ENCODE results near the gene TMEM114. TPM values are rescaled to one million over a fixed set of nuclear protein-coding genes. Genes with fewer than 3 reads are reported as not detected.

Gene TMEM114
- polyA plus RNA-seq, 1 donor from 2014 or later: 0.62 TPM

DNA sequence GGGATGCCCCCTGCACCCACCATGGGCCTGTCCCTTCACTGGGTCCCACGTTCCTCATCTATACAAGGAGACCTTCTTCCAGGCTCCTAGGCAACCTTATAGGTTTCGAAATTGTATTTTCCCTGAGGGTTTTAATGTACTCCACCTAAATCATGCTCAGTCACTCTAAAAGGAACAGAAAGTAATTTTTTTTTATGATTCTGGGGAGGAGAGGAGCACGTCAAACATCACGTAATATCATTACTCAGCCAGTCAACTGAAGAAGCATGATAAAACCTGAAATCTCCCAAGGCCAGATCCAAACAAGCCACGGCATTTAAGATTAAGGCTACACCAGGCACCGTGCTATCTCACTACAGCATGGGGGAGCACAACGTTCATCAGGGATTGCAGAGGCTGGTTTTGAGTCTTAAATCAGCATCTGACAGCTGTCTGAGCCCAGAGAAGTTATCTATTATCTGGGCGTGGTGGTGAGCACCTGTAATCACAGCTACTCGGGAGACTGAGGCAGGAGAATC is 3.9 kb upstream of the TMEM114 start:
- Histone ChIP-seq H3K79me2 (replicated peaks; ENCODE audit: insufficient read depth, low read length) (no peaks in the 10 kb centered on the region), H3K36me3 (ENCODE audit: insufficient read depth, low read length) (no peaks in the 10 kb centered on the region), H2AFZ (ENCODE audit: low read depth, low read length) (no peak overlapping the region), H3K9ac (ENCODE audit: low read length) (no peak overlapping the region), H3K27me3 (ENCODE audit: insufficient read depth, low read depth, low read length) (peaks cover 23% of the 10 kb centered on the region), H3K9me3 (ENCODE audit: low read length) (no peaks in the 10 kb centered on the region), H4K20me1 (ENCODE audit: insufficient read depth) (no peaks in the 10 kb centered on the region), H3K4me3 (ENCODE audit: low read length) (no peak overlapping the region), H3K4me2 (ENCODE audit: low read length) (no peak overlapping the region), H3K9me2 (ENCODE audit: insufficient read depth, low read length) (no peaks in the 10 kb centered on the region), H3K27ac (ENCODE audit: low read length) (no peak overlapping the region), H3F3A (ENCODE audit: insufficient read depth, low read length, poor library complexity, severe bottlenecking) (no peaks in the 10 kb centered on the region)
- TF ChIP-seq CTCF (IDR thresholded peaks at IDR 0.05; ENCODE audit: poor library complexity, severe bottlenecking) (no peak), MXI1 (conservative IDR thresholded peaks at IDR 0.05; ENCODE audit: poor library complexity, severe bottlenecking) (no peak), RAD21 (conservative IDR thresholded peaks at IDR 0.05) (no peak), EP300 (conservative IDR thresholded peaks at IDR 0.05; ENCODE audit: poor library complexity, severe bottlenecking) (no peak), EZH2 (IDR thresholded peaks at IDR 0.05; ENCODE audit: borderline replicate concordance, insufficient read depth, low read length, poor library complexity, severe bottlenecking) (no peak), REST (IDR thresholded peaks at IDR 0.05; ENCODE audit: borderline replicate concordance) (no peak), SMC3 (conservative IDR thresholded peaks at IDR 0.05; ENCODE audit: poor library complexity) (no peak), POLR2AphosphoS5 (IDR thresholded peaks at IDR 0.05) (no peak), TAF1 (IDR thresholded peaks at IDR 0.05; ENCODE audit: low read depth) (no peak)

- Histone ChIP-seq H3K4me3 (ENCODE audit: low read length) (no peak overlapping the region), H3K9me3 (ENCODE audit: low read length) (no peaks in the 10 kb centered on the region), H4K20me1 (ENCODE audit: insufficient read depth) (no peaks in the 10 kb centered on the region), H3K9ac (ENCODE audit: low read length) (no peak overlapping the region), H3K9me2 (ENCODE audit: insufficient read depth, low read length) (no peaks in the 10 kb centered on the region), H3K27ac (ENCODE audit: low read length) (no peak overlapping the region), H2AFZ (ENCODE audit: low read depth, low read length) (no peak overlapping the region), H3F3A (ENCODE audit: insufficient read depth, low read length, poor library complexity, severe bottlenecking) (no peaks in the 10 kb centered on the region), H3K4me2 (ENCODE audit: low read length) (no peak overlapping the region), H3K79me2 (replicated peaks; ENCODE audit: insufficient read depth, low read length) (no peaks in the 10 kb centered on the region), H3K27me3 (ENCODE audit: insufficient read depth, low read depth, low read length) (peaks cover 35% of the 10 kb centered on the region), H3K36me3 (ENCODE audit: insufficient read depth, low read length) (no peaks in the 10 kb centered on the region)
- no peak for TF ChIP-seq POLR2AphosphoS5 (IDR thresholded peaks at IDR 0.05)
- no peak for TF ChIP-seq MXI1 (conservative IDR thresholded peaks at IDR 0.05; ENCODE audit: poor library complexity, severe bottlenecking)
- no peak for TF ChIP-seq RAD21 (conservative IDR thresholded peaks at IDR 0.05)
- no peak for TF ChIP-seq EZH2 (IDR thresholded peaks at IDR 0.05; ENCODE audit: borderline replicate concordance, insufficient read depth, low read length, poor library complexity, severe bottlenecking)
- no peak for TF ChIP-seq EP300 (conservative IDR thresholded peaks at IDR 0.05; ENCODE audit: poor library complexity, severe bottlenecking)
- TF ChIP-seq CTCF (IDR thresholded peaks at IDR 0.05; ENCODE audit: poor library complexity, severe bottlenecking): no peak
- TF ChIP-seq SMC3 (conservative IDR thresholded peaks at IDR 0.05; ENCODE audit: poor library complexity): no peak
- no peak for TF ChIP-seq TAF1 (IDR thresholded peaks at IDR 0.05; ENCODE audit: low read depth)
- TF ChIP-seq REST (IDR thresholded peaks at IDR 0.05; ENCODE audit: borderline replicate concordance): no peak
These were observed 1.1 kb upstream of the TMEM114 start for GRCh38 chr16:8591451-8591850.
